Melanocyte of skin (primary cell): Measurements from ENCODE around the gene ZNF232. TPM values are rescaled to one million over a fixed set of nuclear protein-coding genes. Genes with fewer than 3 reads are reported as not detected.

Experiments
- small RNA-seq, 2 donors: library from RNA; depleted of rRNA; stranded (forward); fragments of <200 nt; gene quantifications; one replicate each; pipeline ENCODE3, GENCODE V24; 2012
- total RNA-seq, 2 donors: library from RNA; depleted of rRNA; stranded (reverse); fragments of >200 nt; gene quantifications; 2 replicates each; pipeline ENCODE4 v1.2.3, GENCODE V29; 2012

The ZNF232 gene
- 1 to 10 TPM; 5.2 to 8.7 TPM for total RNA-seq

DNA sequence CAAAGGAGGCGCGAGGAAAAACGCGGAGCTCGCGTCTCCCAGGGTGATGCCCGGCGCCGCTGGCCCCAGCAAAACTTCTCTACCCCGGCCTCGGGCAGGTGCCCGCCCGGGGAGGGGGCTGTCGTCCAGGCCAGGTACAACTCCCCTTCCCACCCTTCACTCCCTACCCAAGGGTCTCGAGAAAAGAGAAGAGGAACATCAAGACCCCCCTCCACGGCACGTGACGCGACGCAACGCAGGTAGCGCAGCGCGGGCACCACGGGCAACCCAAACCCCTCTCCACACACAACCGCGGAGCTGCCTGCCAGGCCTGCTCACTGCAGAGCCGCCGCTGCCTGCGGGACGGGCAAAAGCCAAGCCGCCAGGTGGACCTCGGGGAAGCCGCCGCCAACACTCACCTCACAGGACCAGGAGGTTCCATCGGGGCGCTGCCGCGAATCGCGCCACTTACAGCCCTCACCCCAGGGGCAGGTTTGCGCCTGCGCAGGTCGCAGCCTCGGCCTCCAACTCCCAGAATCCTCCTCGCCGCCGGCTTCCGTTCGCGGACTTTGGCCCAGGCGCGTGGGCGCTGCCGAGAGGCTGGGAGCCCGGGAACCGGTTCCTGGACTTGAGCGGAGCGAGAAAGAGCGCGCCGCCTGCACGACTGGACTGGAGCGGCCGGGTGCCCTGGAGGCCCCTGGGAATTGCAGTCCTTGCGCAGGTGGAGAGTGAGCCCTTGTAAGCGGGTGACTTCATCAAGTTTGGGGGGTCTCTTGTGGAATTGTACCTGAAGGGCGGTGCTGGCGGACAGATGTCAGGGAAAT is at the start of gene ZNF232:
ZNF232 (minus strand) TSS at position 477 of the 803 bp plus-strand sequence; CDS start at position 421, 56 bp downstream.

DNA sequence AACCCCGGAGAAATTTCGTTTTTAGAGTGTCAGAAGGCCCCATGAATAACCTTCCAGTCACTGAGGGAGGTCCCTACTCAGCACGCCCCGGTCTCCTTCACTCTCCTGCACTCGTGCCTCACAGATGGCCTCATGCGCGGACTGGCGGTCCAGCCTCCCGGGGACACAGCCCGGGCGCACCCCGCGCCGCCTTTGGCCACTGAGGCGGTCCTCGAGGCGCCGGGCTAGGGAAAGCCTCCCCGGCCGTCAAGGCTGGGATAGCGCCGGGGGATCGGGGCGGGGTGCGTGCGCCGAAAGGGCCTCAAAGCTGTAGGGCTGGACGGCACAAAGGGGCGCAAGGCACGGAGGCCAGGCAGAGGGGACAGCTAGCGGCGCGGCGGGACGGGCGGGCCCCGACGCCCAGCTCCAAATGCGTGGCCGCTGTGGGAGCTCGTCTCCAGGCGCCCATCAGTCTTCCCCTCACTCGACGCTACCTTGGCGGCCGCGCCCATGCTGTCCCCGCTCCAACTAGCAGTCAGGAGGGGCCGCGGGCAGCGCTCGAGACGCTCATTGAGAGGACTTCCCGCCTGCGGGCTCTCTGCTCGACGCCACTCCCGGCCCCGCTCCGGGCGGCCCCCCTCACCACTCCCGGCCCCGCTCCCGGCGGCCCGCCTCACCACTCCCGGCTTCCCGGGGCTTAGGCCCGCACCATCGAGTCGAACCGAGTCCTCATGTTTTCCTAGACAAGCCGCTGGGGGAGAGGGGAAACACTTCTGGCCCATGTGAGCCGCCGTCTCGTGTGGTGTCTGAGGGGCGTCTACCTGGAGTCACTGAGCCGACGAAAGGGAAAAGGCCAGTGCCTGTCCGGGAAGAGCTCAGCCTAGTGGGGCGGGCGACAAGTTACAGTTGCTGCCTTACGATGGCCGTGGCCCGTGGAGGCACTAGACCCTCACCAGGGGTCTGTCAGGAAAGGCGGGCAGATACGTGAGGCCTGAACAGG is 4.3 kb upstream of the ZNF232 start, which contains the start of gene USP6:
USP6 (plus strand) TSS at position 360 of the 979 bp plus-strand sequence. CDS start 14,336 bp downstream, outside the sequence.

DNA sequence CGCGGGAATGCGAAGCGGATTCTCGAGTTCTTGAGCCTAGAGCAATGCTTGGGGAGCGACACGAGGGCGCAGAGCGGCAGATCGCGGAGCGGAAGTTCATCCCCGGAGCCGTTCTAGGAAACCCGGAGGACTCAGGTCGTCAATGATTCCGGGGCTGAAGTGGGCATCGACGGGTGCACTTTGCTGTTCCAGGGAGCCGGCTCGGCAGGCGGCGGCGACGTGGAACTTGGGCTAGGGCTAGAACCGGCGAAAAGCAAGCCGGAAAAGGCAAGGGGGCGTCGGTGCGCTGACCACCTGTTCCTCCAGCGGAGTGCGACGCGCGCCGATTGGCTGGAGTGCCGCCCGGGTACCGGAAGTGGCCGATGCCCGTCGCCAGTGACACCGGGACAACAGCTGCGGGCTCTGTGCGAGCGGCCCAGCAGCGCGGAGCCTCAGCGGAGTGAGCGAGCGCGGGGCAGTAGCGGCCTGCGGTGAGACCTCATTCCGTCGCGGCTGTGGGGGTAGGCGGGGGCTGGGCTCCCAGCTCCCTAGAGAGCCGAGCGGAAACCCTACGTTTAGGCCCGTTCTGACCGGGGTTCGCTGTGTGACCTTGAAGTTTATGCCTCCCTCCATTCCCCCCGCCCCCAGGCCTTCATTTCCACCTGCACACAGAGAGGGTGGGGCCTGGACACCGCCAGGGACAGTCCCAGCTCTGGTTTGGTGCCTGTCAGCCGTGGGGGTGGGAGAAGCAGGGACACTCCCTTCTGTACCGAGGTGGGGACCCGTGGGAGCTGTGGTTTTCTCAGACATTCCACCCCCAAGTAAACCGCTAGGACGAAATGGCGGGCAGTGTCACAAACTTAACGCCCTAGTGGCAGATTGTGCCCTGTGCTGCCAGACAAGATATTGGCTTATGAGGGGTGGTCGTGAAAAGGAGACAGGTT is 33.3 kb downstream of the ZNF232 start, which contains the start of gene ZFP3:
ZFP3 (plus strand) TSS at position 362 of the 923 bp plus-strand sequence. CDS start 13,038 bp downstream, outside the sequence.

Small RNA genes within 50 kb of the gene (small RNA-seq; reads per million reads assigned to genes)
- 0 reads per million in 2 donors for gene AC012146.4

Other genes with a start within 250 kb of the ZNF232 start
- gene C17orf107, start 212.3 kb downstream of the ZNF232 start, total RNA-seq: under 1 TPM in 1 of 2 donors, not detected in 1; 0.69 TPM
- under 1 TPM in 1 of 2 donors, not detected in 1; 0.69 TPM for gene CHRNE, start 208.8 kb downstream of the ZNF232 start, total RNA-seq
- gene GP1BA, start 179.6 kb downstream of the ZNF232 start, total RNA-seq: not detected
- gene SLC25A11, start 171.8 kb downstream of the ZNF232 start, total RNA-seq: 100 to 1,000 TPM in 1 of 2 donors, 10 to 100 TPM in 1; 92.9 to 111 TPM
- gene RNF167, start 171.6 kb downstream of the ZNF232 start, total RNA-seq: 10 to 100 TPM; 32.0 to 42.0 TPM
- 100 to 1,000 TPM; 444 to 707 TPM for gene PFN1, start 163.3 kb downstream of the ZNF232 start, total RNA-seq
- 1 to 10 TPM; 2.7 to 5.5 TPM for gene ENO3, start 160.8 kb downstream of the ZNF232 start, total RNA-seq
- gene SPAG7, start 144.1 kb downstream of the ZNF232 start, total RNA-seq: 10 to 100 TPM; 22.4 to 30.0 TPM
- 10 to 100 TPM in 1 of 2 donors, 1 to 10 TPM in 1; 9.0 to 20.0 TPM for gene CAMTA2, start 124.2 kb downstream of the ZNF232 start, total RNA-seq
- gene INCA1, start 114.4 kb downstream of the ZNF232 start, total RNA-seq: under 1 TPM; under 0.01 to 0.69 TPM
- gene KIF1C, start 113.9 kb downstream of the ZNF232 start, total RNA-seq: 10 to 100 TPM; 25.1 to 29.6 TPM
- not detected for gene SLC52A1, start 76.5 kb downstream of the ZNF232 start, total RNA-seq
- 1 to 10 TPM in 1 of 2 donors, under 1 TPM in 1; 0.67 to 1.7 TPM for gene ZFP3, start 33.4 kb downstream of the ZNF232 start, total RNA-seq
- gene USP6, start 4.2 kb upstream of the ZNF232 start, total RNA-seq: not detected
- gene ZNF594, start 80.0 kb upstream of the ZNF232 start, total RNA-seq: 10 to 100 TPM; 11.4 to 14.3 TPM
- gene SCIMP, start 123.0 kb upstream of the ZNF232 start, total RNA-seq: not detected
- 10 to 100 TPM; 35.4 to 35.6 TPM for gene RABEP1, start 170.4 kb upstream of the ZNF232 start, total RNA-seq